Activated CD4-positive, alpha-beta T cell treated with anti-CD3 and anti-CD28 coated beads for 24 hours (primary cell): Measurements from ENCODE around the gene PI4KB.
"Not testable (repeated sequence)": the region's sequence is repeated elsewhere in the genome, so short reads cannot be mapped to it uniquely, and the experiment has no call there.

Experiments
- DNase-seq, 2 donors: peaks; one replicate each; pipeline ENCODE4 v3.0.0-alpha.2; 2020; ENCODE audit warnings: low read depth in 2 of 2

The PI4KB gene

GRCh38 chr1:151281225-151281968, 45.8 kb downstream of the PI4KB start:
- DNase-seq, result peak; percentile 93 to 95

GRCh38 chr1:151277249-151277648, 50.0 kb downstream of the PI4KB start:
- DNase-seq, result no peak

GRCh38 chr1:151275341-151275740, 51.9 kb downstream of the PI4KB start:
- DNase-seq, result not testable (repeated sequence)

- DNase-seq, result no peak
Measured at GRCh38 chr1:151273924-151274466, 53.2 kb downstream of the PI4KB start.

- DNase-seq, result no peak
Measured at GRCh38 chr1:151267760-151268159, 59.5 kb downstream of the PI4KB start.

GRCh38 chr1:151266821-151267220, 60.4 kb downstream of the PI4KB start:
- DNase-seq, result no peak

GRCh38 chr1:151266315-151266714, 60.9 kb downstream of the PI4KB start:
- DNase-seq, result no peak

- no peak for DNase-seq
Measured at GRCh38 chr1:151265446-151266236, 61.6 kb downstream of the PI4KB start.

- no peak for DNase-seq
Measured at GRCh38 chr1:151259351-151259750, 67.9 kb downstream of the PI4KB start.

GRCh38 chr1:151255381-151255780, 71.8 kb downstream of the PI4KB start:
- no peak for DNase-seq

- peak; percentile 85 to 88 for DNase-seq
Measured at GRCh38 chr1:151254217-151255213, 72.7 kb downstream of the PI4KB start, which contains the start of gene PSMD4. TSS of gene PSMD4 (plus strand) at chr1:151254734. CDS start at chr1:151254783, 49 bp downstream.

GRCh38 chr1:151251656-151252470, 75.4 kb downstream of the PI4KB start:
- DNase-seq, result peak; percentile 36 to 47

- no peak for DNase-seq
Measured at GRCh38 chr1:151246786-151247185, 80.4 kb downstream of the PI4KB start.

GRCh38 chr1:151243683-151244216, 83.5 kb downstream of the PI4KB start:
- DNase-seq, result no peak

GRCh38 chr1:151242442-151242841, 84.8 kb downstream of the PI4KB start:
- no peak for DNase-seq
